ENCODE data around the gene EFL1. TPM values are rescaled to one million over a fixed set of nuclear protein-coding genes. Genes with fewer than 3 reads are reported as not detected.

The EFL1 gene
- total and polyA plus RNA-seq, 10 of the 15 experiments (the other 5 are each of a cell fraction or from before 2014, with no cell fraction given) = 6.2 to 42.3 (median 24.7) TPM

GRCh38 chr15:82093325-82093724 is 169.2 kb downstream of the EFL1 start:
- Histone ChIP-seq H3K4me3 (no peak overlapping the region), H3K4me1 (ENCODE audit: control insufficient read depth, insufficient read depth, low read length) (no peaks in the 10 kb centered on the region), H3K4me2 (ENCODE audit: control insufficient read depth, insufficient read depth) (no peak overlapping the region), H2AFZ (ENCODE audit: control insufficient read depth, low read depth, low read length) (no peak overlapping the region), H4K20me1 (ENCODE audit: control insufficient read depth, insufficient read depth) (no peaks in the 10 kb centered on the region), H3K79me2 (ENCODE audit: control insufficient read depth, insufficient read depth, low read length) (no peaks in the 10 kb centered on the region), H3K9me3 (replicated peaks; ENCODE audit: control insufficient read depth, insufficient read depth, low read length) (no peaks in the 10 kb centered on the region), H3K36me3 (ENCODE audit: control insufficient read depth in 2 of 2, insufficient read depth in 2 of 2, low read length in 1 of 2) (no peaks in the 10 kb centered on the region), H3K9ac (ENCODE audit: control insufficient read depth, insufficient read depth, low read length) (no peak overlapping the region), H3K27ac (ENCODE audit: control insufficient read depth, insufficient read depth) (no peak overlapping the region), H3K27me3 (replicated peaks in 1 of 2; ENCODE audit: control insufficient read depth in 2 of 2, insufficient read depth in 2 of 2, low read length in 1 of 2) (no peaks in the 10 kb centered on the region; a peak in 1 of 4 replicates)
- ChIA-PET RAD21 (ENCODE audit: unreplicated experiment) (no interaction called here), SMC1A (ENCODE audit: uncharacterized antibody, unreplicated experiment) (no interaction called here), POLR2A (no interaction called here), CTCF (no interaction called here)
- no TSS peak for BruUV-seq (replicated peaks)
- in situ Hi-C loops (cut with MboI) (no loop called here), intact Hi-C loops (cut with micrococcal nuclease; ENCODE audit: unreplicated experiment) (no loop called here)
- FAIRE-seq (no peak), DNase-seq (ENCODE audit: low read depth, low spot score) (no peak), ATAC-seq (no peak)
- WGBS (ENCODE audit: insufficient coverage, insufficient replicate concordance, low lambda C conversion rate, missing lambda C conversion rate) = 45% methylated on average over 5 of the region's 5 CpGs
- TF ChIP-seq MLLT1 (IDR thresholded peaks at IDR 0.05) = no peak
- TF ChIP-seq DPF2 (IDR thresholded peaks at IDR 0.05) = no peak
- no peak for TF ChIP-seq SREBF2 (IDR thresholded peaks at IDR 0.05; ENCODE audit: low read length)
- TF ChIP-seq NFYA (IDR thresholded peaks at IDR 0.05; ENCODE audit: borderline replicate concordance, low read depth, low read length) = no peak
- no peak for TF ChIP-seq CBX3 (IDR thresholded peaks at IDR 0.05; ENCODE audit: borderline replicate concordance, low read depth)
- TF ChIP-seq FOS (IDR thresholded peaks at IDR 0.05; ENCODE audit: borderline replicate concordance, extremely low read depth, insufficient read length) = no peak

GRCh38 chr15:82091636-82092140 is 170.8 kb downstream of the EFL1 start:
- Histone ChIP-seq H3K36me3 (ENCODE audit: control insufficient read depth in 2 of 2, insufficient read depth in 2 of 2, low read length in 1 of 2) (no peaks in the 10 kb centered on the region), H3K4me2 (ENCODE audit: control insufficient read depth, insufficient read depth) (no peak overlapping the region), H3K27ac (ENCODE audit: control insufficient read depth, insufficient read depth) (no peak overlapping the region), H3K27me3 (replicated peaks in 1 of 2; ENCODE audit: control insufficient read depth in 2 of 2, insufficient read depth in 2 of 2, low read length in 1 of 2) (no peaks in the 10 kb centered on the region; a peak in 2 of 4 replicates), H3K79me2 (ENCODE audit: control insufficient read depth, insufficient read depth, low read length) (no peaks in the 10 kb centered on the region), H3K9ac (ENCODE audit: control insufficient read depth, insufficient read depth, low read length) (no peak overlapping the region), H4K20me1 (ENCODE audit: control insufficient read depth, insufficient read depth) (no peaks in the 10 kb centered on the region), H3K9me3 (replicated peaks; ENCODE audit: control insufficient read depth, insufficient read depth, low read length) (no peaks in the 10 kb centered on the region), H2AFZ (ENCODE audit: control insufficient read depth, low read depth, low read length) (no peak overlapping the region), H3K4me1 (ENCODE audit: control insufficient read depth, insufficient read depth, low read length) (no peaks in the 10 kb centered on the region), H3K4me3 (no peak overlapping the region)
- 0% methylated on average over 3 of the region's 3 CpGs for WGBS (ENCODE audit: insufficient coverage, insufficient replicate concordance, low lambda C conversion rate, missing lambda C conversion rate)
- TF ChIP-seq LARP7 (IDR thresholded peaks at IDR 0.05) (no peak), GATAD2B (conservative IDR thresholded peaks at IDR 0.05; ENCODE audit: low read depth) (no peak), BCL3 (IDR thresholded peaks at IDR 0.05; ENCODE audit: borderline replicate concordance, insufficient read depth, low read depth, low read length, poor library complexity, severe bottlenecking) (no peak), ZBED1 (IDR thresholded peaks at IDR 0.05; ENCODE audit: borderline replicate concordance) (no peak), MYB (IDR thresholded peaks at IDR 0.05; ENCODE audit: borderline replicate concordance, low read depth, low read length) (no peak), NR2F1 (conservative IDR thresholded peaks at IDR 0.05) (no peak)
- RAD21 ChIA-PET (ENCODE audit: unreplicated experiment) = no interaction called here
- CTCF ChIA-PET = interaction anchor here (1.3 kb wide), 1 partner anchor 17 kb away, joined by 3 read pairs; no protein-coding TSS in a partner anchor
- no TSS peak for BruUV-seq (replicated peaks)
- DNase-seq (ENCODE audit: low read depth, low spot score) (no peak), ATAC-seq (no peak), FAIRE-seq (no peak)
- POLR2A ChIA-PET = no interaction called here
- SMC1A ChIA-PET (ENCODE audit: uncharacterized antibody, unreplicated experiment) = no interaction called here
- in situ Hi-C loops (cut with MboI) = no loop called here
- intact Hi-C loops (cut with micrococcal nuclease; ENCODE audit: unreplicated experiment) = no loop called here

All from GM12878 (cell line).